IMR-90 (cell line): ENCODE results near the gene FOXP1. TPM values are rescaled to one million over a fixed set of nuclear protein-coding genes. Genes with fewer than 3 reads are reported as not detected.
A peak's percentile ranks its signal among the peaks of the same experiment; 100 is the strongest.

ENCODE experiments used
- ATAC-seq: fragments of 200-7000 bp; cut with Tn5 transposase; 2 replicates; pipeline ENCODE4 v1.9.1; 2020; ENCODE audit warnings: low read depth, mild to moderate bottlenecking, moderate library complexity
- BruUV-seq: library from RNA; stranded (reverse); fragments of 400-500 nt; replicated peaks from 2 replicates; lab custom pipeline; 2021; lab: Mats Ljungman, UMichigan
- CTCF ChIA-PET: fragments of 300-600 bp; formaldehyde crosslinking; extraction: SDS; loops from one replicate; lab custom pipeline; 2021; ENCODE audit warnings: antibody characterized with exemption; lab: Yijun Ruan, JAX
- POLR2A ChIA-PET: fragments of 300-600 bp; sonication (Branson Sonifier 250); formaldehyde crosslinking; loops from one replicate; lab custom pipeline; 2022; ENCODE audit warnings: antibody characterized with exemption; ENCODE audit not compliant: unreplicated experiment; lab: Charles Lee
- DNase-seq: peaks from one replicate; pipeline ENCODE4 v3.0.0; 2013
- H2AFZ ChIP-seq: replicated peaks from 2 replicates; pipeline ENCODE3; 2013; ENCODE audit warnings: low read length, mild to moderate bottlenecking; ENCODE audit not compliant: poor library complexity
- H2AK5ac ChIP-seq: 2 replicates; pipeline ENCODE4 v1.6.1; 2013; ENCODE audit warnings: low read depth, low read length, inconsistent platforms
- H2AK9ac ChIP-seq: replicated peaks from 2 replicates; pipeline ENCODE3; 2013; ENCODE audit warnings: mild to moderate bottlenecking, low read depth, low read length, moderate library complexity; ENCODE audit not compliant: poor library complexity
- H2BK120ac ChIP-seq: 2 replicates; pipeline ENCODE4 v1.6.1; 2013; ENCODE audit warnings: low read depth, low read length, inconsistent platforms
- H2BK15ac ChIP-seq: 3 replicates; pipeline ENCODE4 v1.6.1; 2013; ENCODE audit warnings: low read depth, low read length, inconsistent platforms
- H2BK20ac ChIP-seq: 2 replicates; pipeline ENCODE4 v1.6.1; 2013; ENCODE audit warnings: low read depth, mild to moderate bottlenecking, inconsistent platforms, low read length, moderate library complexity
- H2BK5ac ChIP-seq: 2 replicates; pipeline ENCODE4 v1.6.1; 2013; ENCODE audit warnings: mild to moderate bottlenecking, low read depth, low read length, inconsistent platforms; ENCODE audit not compliant: poor library complexity, severe bottlenecking
- H3K14ac ChIP-seq: replicated peaks from 2 replicates; pipeline ENCODE4 v1.6.1; 2013; ENCODE audit warnings: low read depth, low read length, inconsistent platforms
- H3K18ac ChIP-seq: 2 replicates; pipeline ENCODE4 v1.6.1; 2013; ENCODE audit warnings: low read depth, low read length, control low read depth
- H3K23ac ChIP-seq: 2 replicates; pipeline ENCODE4 v1.6.1; 2013; ENCODE audit warnings: low read depth, low read length, inconsistent platforms
- H3K27ac ChIP-seq: 2 replicates; pipeline ENCODE4 v1.5.1; 2013; ENCODE audit warnings: mild to moderate bottlenecking, control low read depth, low read length; ENCODE audit not compliant: insufficient read depth
- H3K27me3 ChIP-seq: 2 replicates; pipeline ENCODE4 v1.6.1; 2013; ENCODE audit warnings: low read length; ENCODE audit not compliant: control insufficient read depth, insufficient read depth
- H3K36me3 ChIP-seq: 2 replicates; pipeline ENCODE4 v1.6.1; 2013; ENCODE audit warnings: low read length, mixed read lengths; ENCODE audit not compliant: control insufficient read depth, insufficient read depth
- H3K4ac ChIP-seq: 2 replicates; pipeline ENCODE4 v1.6.1; 2013; ENCODE audit warnings: low read depth, low read length, inconsistent platforms
- H3K4me1 ChIP-seq: 2 replicates; pipeline ENCODE4 v1.6.1; 2013; ENCODE audit warnings: low read length, mixed read lengths; ENCODE audit not compliant: control insufficient read depth, insufficient read depth
- H3K4me2 ChIP-seq: 2 replicates; pipeline ENCODE4 v1.6.1; 2013; ENCODE audit warnings: low read depth, mild to moderate bottlenecking, control low read depth, low read length, moderate library complexity
- H3K4me3 ChIP-seq: 2 replicates; pipeline ENCODE4 v1.5.1; 2013; ENCODE audit warnings: low read depth, mild to moderate bottlenecking, control low read depth, low read length, moderate library complexity; ENCODE audit not compliant: insufficient read depth
- H3K56ac ChIP-seq: 2 replicates; pipeline ENCODE4 v1.6.1; 2013; ENCODE audit warnings: low read length, inconsistent platforms; ENCODE audit not compliant: insufficient read depth; ENCODE audit errors: extremely low read depth
- H3K79me1 ChIP-seq, 2 experiments: 2 replicates each; pipeline ENCODE4 v1.6.1; 2013; ENCODE audit warnings: low read length in 2 of 2, inconsistent platforms in 1 of 2, low read depth in 1 of 2
- H3K9ac ChIP-seq: 2 replicates; pipeline ENCODE4 v1.6.1; 2013; ENCODE audit warnings: low read depth, low read length, control low read depth
- H3K9me1 ChIP-seq: 2 replicates; pipeline ENCODE4 v1.6.1; 2013; ENCODE audit warnings: low read length, inconsistent platforms; ENCODE audit not compliant: insufficient read depth
- H3K9me3 ChIP-seq: 2 replicates; pipeline ENCODE4 v1.6.1; 2013; ENCODE audit warnings: low read length; ENCODE audit not compliant: control insufficient read depth, insufficient read depth
- H4K20me1 ChIP-seq: 2 replicates; pipeline ENCODE4 v1.6.1; 2013; ENCODE audit warnings: low read length, inconsistent platforms; ENCODE audit not compliant: insufficient read depth
- H4K5ac ChIP-seq: 2 replicates; pipeline ENCODE4 v1.6.1; 2013; ENCODE audit warnings: mild to moderate bottlenecking, low read depth, low read length, control low read depth
- H4K8ac ChIP-seq, 2 experiments: 2 replicates each; pipeline ENCODE4 v1.6.1; 2013; ENCODE audit warnings: low read depth in 2 of 2, low read length in 2 of 2, control low read depth in 1 of 2, inconsistent platforms in 1 of 2
- H4K91ac ChIP-seq: 2 replicates; pipeline ENCODE4 v1.6.1; 2013; ENCODE audit warnings: low read depth, low read length, inconsistent platforms; ENCODE audit not compliant: insufficient read depth
- CEBPB ChIP-seq: IDR thresholded peaks from 2 replicates; pipeline ENCODE4 v1.6.1; 2012; ENCODE audit warnings: low read depth, low read length, improper control_type of control experiment
- NFE2L2 ChIP-seq: fragments of 150-350 bp; IDR thresholded peaks from 2 replicates; pipeline ENCODE4 v1.6.1; 2016; ENCODE audit warnings: low read depth, mild to moderate bottlenecking, low read length
- WGBS, 2 experiments: methylation state at CpG; one replicate each; pipeline versions ENCODE4 v1.1.5 to v1.1.7; 2013; ENCODE audit warnings: missing lambda C conversion rate in 2 of 2; ENCODE audit not compliant: insufficient read length in 1 of 2; ENCODE audit errors: extremely low coverage in 2 of 2; 5-methylcytosine and 5-hydroxymethylcytosine counted together
- dilution Hi-C: fragments of 300-500 bp; cut with HindIII; formaldehyde crosslinking; loops from one replicate; pipeline ENCODE4 v1.14.3; 2018; ENCODE audit warnings: low sequenced_read_pairs; ENCODE audit not compliant: unreplicated experiment
- in situ Hi-C: fragments of 300-500 bp; cut with MboI; formaldehyde crosslinking; loops from 3 replicates; pipeline ENCODE4 v1.14.3; 2019; ENCODE audit warnings: low sequenced_read_pairs, inconsistent platforms, mixed read lengths
- intact Hi-C: fragments of 100-400 bp; cut with micrococcal nuclease; formaldehyde crosslinking; loops from 2 replicates; pipeline ENCODE4 v1.10.0; 2022
- polyA plus RNA-seq, 3 experiments: library from polyadenylated mRNA; depleted of rRNA; stranded (reverse); fragments of >200 nt; gene quantifications; 2 replicates each; pipeline ENCODE4 v1.2.3, GENCODE V29; 2012; ENCODE audit warnings: low replicate concordance in 1 of 3
- total RNA-seq: library from RNA; depleted of rRNA; stranded (reverse); fragments of >200 nt; gene quantifications from 2 replicates; pipeline ENCODE4 v1.2.3, GENCODE V29; 2012

FOXP1 gene
- total and polyA plus RNA-seq, 2 of the 4 experiments (the other 2 are of a cell fraction), result 37.0 to 132 TPM

DNA sequence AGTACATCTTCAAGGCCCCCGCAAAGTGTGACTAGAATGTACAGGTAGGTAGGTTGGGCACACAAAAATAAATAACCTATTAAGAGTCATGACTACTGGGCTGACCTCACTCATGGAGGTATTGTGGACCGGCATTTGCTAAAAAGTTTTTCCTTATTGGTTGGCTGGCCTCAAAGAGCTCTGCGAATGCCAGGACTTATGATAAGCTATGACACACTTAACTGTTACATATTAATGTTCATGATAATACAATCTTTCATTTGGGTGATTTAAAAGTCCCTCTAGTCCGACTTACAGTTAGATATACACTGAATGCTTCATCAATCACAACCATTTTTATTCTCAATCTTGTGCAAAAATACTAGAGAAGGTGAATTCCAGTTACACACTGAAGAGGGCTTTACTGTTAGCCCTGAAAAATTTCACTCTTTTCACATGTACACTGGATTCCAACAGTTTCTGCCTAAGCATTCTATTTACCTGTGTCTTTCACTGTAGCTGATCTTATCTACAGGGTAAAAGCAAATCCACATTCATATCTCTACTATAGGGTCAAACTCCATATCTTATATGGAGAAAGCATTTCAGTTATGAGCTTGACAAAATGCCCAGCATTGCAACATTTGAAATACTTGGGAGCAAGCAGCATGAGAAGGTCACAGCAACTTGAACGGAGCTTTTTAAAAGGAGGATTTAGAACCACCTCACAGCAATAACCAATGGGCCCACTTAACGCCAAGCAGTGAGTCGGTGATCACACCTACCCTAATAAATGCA is 329.1 kb downstream of the FOXP1 start:
- Histone ChIP-seq H3K27me3 (no peaks in the 10 kb centered on the region), H4K91ac (peak overlapping the region; percentile 83), H3K9me3 (no peaks in the 10 kb centered on the region), H3K4me3 (no peak overlapping the region), H2BK120ac (peak overlapping the region; percentile 74), H2BK20ac (peak overlapping the region; percentile 79), H3K18ac (peak overlapping the region; percentile 61), H2BK5ac (peak overlapping the region; percentile 67), H3K4me1 (peaks cover 18% of the 10 kb centered on the region), H2BK15ac (peak overlapping the region; percentile 57; the same call in 2 of the 3 replicates), H3K36me3 (no peaks in the 10 kb centered on the region), H3K4ac (peak overlapping the region; percentile 59), H4K8ac (peak overlapping the region; percentile 60 to 78; a peak in 2 of 4 replicates), H2AK9ac (no peak overlapping the region), H3K9me1 (peaks cover 20% of the 10 kb centered on the region), H3K4me2 (peak overlapping the region; percentile 44; the same call in 1 of the 2 replicates), H3K14ac (peak overlapping the region; percentile 43), H2AFZ (no peak overlapping the region), H4K20me1 (no peaks in the 10 kb centered on the region), H2AK5ac (peak overlapping the region; percentile 86; the same call in 1 of the 2 replicates), H3K56ac (peak overlapping the region; percentile 7), H3K79me1 (peaks cover 18 to 49% of the 10 kb centered on the region in 2 experiments; a peak in 3 of 4 replicates), H4K5ac (peak overlapping the region; percentile 64), H3K27ac (peak overlapping the region; percentile 50; the same call in 1 of the 2 replicates), H3K9ac (peak overlapping the region; percentile 12; the same call in 1 of the 2 replicates), H3K23ac (peak overlapping the region; percentile 71; the same call in 1 of the 2 replicates)
- ChIA-PET CTCF (interaction anchor here (0.6 kb wide), 1 partner anchor 14 kb away, joined by 3 read pairs; no protein-coding TSS in a partner anchor), POLR2A (no interaction called here)
- dilution Hi-C loops (no loop called here), in situ Hi-C loops (no loop called here), intact Hi-C loops (no loop called here)
- no peak for TF ChIP-seq NFE2L2
- peak; percentile 70 for TF ChIP-seq CEBPB
- BruUV-seq, result no TSS peak
- DNase-seq (peak; percentile 63), ATAC-seq (peak; percentile 16)
- WGBS, 2 experiments, result no CpG with 5 or more reads among the region's 7 CpGs
